SH-SY5Y (cell line): ENCODE results near the gene FBXO34.

Source experiments
- GATA2 ChIP-seq: IDR thresholded peaks from 2 replicates; pipeline ENCODE4 v1.6.1; 2011; ENCODE audit warnings: mild to moderate bottlenecking, low read depth, low read length
- GATA3 ChIP-seq: IDR thresholded peaks from 2 replicates; pipeline ENCODE4 v1.6.1; 2011; ENCODE audit warnings: low read depth, mild to moderate bottlenecking, low read length, moderate library complexity

FBXO34 gene

DNA sequence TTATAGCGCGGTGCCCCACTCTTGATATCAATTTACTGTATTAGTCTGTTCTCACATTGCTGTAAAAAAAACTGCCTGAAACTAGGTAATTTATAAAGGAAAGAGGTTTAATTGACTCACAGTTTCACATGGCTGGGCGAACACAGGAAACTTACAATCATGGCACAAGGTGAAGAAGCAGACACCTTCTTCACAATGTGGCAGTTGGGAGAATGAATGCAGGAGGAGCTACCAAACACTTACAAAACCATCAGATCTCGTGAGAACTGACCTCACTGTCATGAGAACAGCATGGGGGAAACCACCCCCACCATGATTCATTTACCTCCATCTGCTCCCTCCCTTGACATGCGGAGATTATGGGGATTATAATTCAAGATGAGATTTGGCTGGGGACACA, 42.3 kb downstream of the FBXO34 start:
- no peak for TF ChIP-seq GATA3
- no peak for TF ChIP-seq GATA2

GRCh38 chr14:55314449-55314848, 43.2 kb downstream of the FBXO34 start:
- TF ChIP-seq GATA3 (no peak), GATA2 (no peak)

DNA sequence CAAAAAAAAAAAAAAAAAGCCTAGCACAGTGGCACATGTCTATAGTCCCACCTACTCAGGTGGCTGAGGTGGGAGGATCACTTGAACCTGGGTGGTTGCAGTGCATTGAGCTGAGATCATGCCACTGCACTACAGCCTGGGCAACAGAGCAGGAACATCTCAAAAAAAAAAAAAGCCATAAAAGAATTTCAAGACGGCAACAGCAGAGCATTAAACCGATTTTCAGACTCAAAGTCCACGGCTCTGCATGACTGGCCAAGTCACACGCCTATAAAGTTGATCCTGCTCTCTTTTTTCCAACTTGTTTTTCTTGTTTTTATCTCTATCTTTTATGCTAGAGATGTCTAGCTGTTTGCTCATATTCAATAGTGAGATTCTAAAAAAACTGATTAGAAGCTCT, 45.3 kb downstream of the FBXO34 start:
- TF ChIP-seq GATA2 = no peak
- no peak for TF ChIP-seq GATA3

DNA sequence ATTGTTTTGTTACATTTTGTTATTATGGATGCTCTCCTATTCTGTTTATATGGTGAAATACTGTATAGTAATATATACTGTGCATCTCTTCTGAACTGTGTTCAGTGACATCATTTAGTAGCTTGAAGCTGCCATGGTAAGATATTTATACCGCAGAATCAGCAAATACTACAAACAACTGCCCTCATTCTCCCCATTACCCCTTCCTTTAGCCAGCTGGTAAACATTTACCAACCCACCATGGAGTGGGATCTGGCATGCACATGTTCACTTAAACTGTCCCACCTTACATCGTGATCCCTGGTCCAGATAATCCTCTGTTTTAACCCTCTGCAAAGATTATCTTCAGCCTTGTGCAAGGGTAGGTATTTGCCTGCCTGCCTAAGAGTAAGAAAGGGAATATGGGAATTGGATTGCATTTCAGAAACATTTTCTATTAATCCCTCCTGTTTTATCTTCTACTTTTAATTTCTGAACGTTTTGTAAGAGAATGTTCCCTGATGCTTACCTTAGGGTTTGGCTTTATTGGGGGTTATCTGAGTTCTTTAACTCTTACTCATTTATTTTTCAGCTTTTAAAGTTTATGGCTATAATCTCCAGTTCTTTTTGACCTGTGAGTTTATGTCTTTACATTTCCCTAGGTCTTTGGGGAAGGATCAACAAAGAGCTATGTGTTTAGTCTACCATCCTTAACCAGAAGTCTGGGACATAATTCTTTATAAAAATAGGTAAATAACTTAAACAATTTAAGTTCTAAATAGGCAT, 46.5 kb downstream of the FBXO34 start:
- peak; percentile 40; the same call in 1 of the 2 replicates for TF ChIP-seq GATA2
- TF ChIP-seq GATA3 = no peak

DNA sequence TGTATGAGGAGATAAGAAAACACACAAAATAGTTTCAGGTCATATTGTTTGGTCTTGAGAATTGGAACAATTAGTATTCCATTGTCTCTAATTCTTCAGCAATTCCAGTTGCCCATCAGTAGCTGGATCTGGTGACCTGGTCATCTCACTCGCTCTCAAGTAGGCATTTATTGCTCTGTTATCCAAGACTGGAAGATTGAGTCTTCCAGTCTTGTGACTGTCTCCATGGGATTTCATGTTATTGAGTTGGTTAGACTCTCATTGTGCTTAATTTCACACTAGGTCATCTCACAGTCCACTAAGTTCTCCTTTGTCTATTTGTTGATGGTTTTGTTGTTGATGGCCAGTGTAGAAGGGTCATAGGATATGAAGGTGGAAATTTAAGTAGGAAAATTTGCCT, 47.5 kb downstream of the FBXO34 start:
- TF ChIP-seq GATA2 (no peak), GATA3 (no peak)

- no peak for TF ChIP-seq GATA2
- no peak for TF ChIP-seq GATA3
Observed at GRCh38 chr14:55323910-55324309, 52.7 kb downstream of the FBXO34 start.

GRCh38 chr14:55324812-55325211, 53.6 kb downstream of the FBXO34 start:
- TF ChIP-seq GATA3 = no peak
- TF ChIP-seq GATA2 = no peak

- no peak for TF ChIP-seq GATA3
- TF ChIP-seq GATA2 = no peak
Observed at GRCh38 chr14:55327179-55327578, 56.0 kb downstream of the FBXO34 start.

DNA sequence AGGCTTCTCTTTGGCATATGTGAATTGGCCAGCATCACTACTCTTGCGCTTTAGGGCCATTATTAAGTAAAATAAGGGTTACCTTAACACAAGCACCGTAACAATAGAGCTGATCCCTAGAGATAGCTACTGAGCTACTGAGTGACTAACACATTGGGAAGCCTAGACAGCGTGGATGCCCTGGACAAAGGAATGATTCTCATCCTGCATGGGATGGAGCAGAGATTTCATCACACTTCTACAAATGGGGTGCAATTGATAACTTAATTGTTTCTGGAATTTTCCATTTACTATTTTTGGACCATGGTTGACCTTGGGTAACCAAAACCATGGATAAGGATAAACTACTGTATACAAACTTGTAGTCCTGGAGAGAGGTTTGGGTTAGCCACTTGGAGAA, 57.1 kb downstream of the FBXO34 start:
- no peak for TF ChIP-seq GATA3
- TF ChIP-seq GATA2 = no peak

DNA sequence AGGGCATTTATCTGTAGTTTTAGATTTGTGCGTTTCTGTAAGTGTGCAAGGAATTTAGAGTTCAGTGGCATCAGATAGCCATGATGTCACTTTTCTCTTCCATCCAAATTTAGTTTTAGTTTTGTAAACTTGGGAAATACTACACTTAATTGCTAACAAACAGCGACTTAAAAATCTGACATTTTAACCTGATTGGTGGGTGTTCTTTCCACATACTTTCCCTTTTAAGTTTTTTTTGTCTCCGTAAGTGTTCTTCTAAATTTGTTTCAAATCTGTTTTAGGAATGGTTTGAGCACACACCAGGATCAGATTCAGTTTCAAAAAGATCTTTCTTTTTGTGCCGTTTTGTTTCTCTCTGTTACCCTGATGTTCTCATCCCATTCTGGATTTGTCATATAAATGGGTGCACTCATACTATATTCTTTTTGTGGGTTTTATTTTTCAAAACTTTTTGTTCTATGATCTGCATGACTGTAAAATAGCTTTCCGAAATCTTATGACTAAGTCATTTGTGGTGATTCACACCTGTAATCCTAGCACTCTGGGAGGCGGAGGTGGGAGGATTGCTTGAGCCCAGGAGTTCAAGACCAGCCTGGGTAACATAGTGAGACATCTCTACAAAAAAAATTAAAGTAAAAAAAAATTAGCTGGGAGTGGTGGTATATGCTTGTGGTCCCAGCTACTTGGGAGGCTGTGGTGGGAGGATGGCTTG, 58.9 kb downstream of the FBXO34 start:
- TF ChIP-seq GATA2 (no peak), GATA3 (no peak)

- TF ChIP-seq GATA3 = no peak
- TF ChIP-seq GATA2 = no peak
Observed at GRCh38 chr14:55332654-55333570, 61.7 kb downstream of the FBXO34 start.

DNA sequence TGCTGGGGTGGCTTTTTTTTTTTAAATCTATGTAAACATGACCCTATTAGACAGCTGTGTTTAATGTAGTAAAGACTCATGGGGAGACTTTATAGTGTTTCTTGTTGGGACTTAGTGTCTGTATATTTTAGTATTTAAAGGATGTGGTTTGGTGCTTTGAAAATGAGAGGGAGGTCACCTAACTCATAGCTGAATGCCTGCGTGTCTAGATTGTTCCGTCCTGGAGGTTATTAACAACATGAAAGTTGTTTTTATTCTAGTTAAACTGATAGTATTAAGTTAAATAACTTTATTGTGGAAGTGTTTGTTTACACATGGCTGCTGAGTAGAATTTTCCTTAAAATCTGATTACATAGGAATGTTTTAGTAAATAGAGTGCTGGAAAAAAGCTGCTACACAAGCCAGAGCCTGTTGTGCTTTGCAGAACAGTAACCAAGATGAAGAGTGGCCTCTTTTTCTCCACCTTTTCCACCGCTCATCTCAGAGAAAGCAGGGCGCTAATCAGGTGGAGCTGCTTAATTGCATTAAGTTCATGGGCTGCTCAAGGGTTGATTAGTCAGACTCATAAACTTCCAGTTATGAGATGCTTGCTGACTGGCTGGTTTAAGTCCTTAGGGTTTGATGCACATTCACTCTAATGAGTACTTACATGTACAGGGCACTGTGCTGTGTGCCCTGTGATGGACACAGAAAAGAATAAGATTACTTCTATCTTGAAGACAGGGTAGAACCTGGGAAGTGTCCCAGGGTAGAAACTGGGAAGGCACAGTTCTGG, 62.7 kb downstream of the FBXO34 start:
- no peak for TF ChIP-seq GATA2
- no peak for TF ChIP-seq GATA3

GRCh38 chr14:55336162-55336561, 64.9 kb downstream of the FBXO34 start:
- no peak for TF ChIP-seq GATA2
- TF ChIP-seq GATA3 = no peak
